MM.1S (cell line): Measurements from ENCODE around the gene GNG12.

Experiments used
- DNase-seq: peaks from one replicate; pipeline ENCODE4 v3.0.0-alpha.2; 2015
- H2AFZ ChIP-seq: fragments of 300-600 bp; sonication (generic); 2 replicates; pipeline ENCODE4 v1.6.0; 2016; ENCODE audit warnings: antibody characterized with exemption, low read length
- H3F3A ChIP-seq: fragments of 300-600 bp; sonication (generic); 2 replicates; pipeline ENCODE4 v1.6.1; 2016; ENCODE audit warnings: mild to moderate bottlenecking, antibody characterized with exemption, low read length, moderate library complexity, mixed read lengths; ENCODE audit not compliant: insufficient read depth
- H3K27ac ChIP-seq: fragments of 300-600 bp; sonication (generic); 2 replicates; pipeline ENCODE4 v1.5.1; 2016; ENCODE audit warnings: mild to moderate bottlenecking, low read length
- H3K27me3 ChIP-seq: fragments of 300-600 bp; sonication (generic); replicated peaks from 2 replicates; pipeline ENCODE4 v1.6.0; 2016; ENCODE audit warnings: low read length; ENCODE audit not compliant: insufficient read depth
- H3K36me3 ChIP-seq: fragments of 300-600 bp; sonication (generic); replicated peaks from 2 replicates; pipeline ENCODE4 v1.6.1; 2016; ENCODE audit warnings: mild to moderate bottlenecking, low read length, mixed read lengths; ENCODE audit not compliant: insufficient read depth
- H3K4me1 ChIP-seq: fragments of 300-600 bp; sonication (generic); 2 replicates; pipeline ENCODE4 v1.6.1; 2016; ENCODE audit warnings: low read length, mixed read lengths
- H3K4me2 ChIP-seq: fragments of 300-600 bp; sonication (generic); 2 replicates; pipeline ENCODE4 v1.6.0; 2016; ENCODE audit warnings: low read depth, low read length
- H3K4me3 ChIP-seq: fragments of 300-600 bp; sonication (generic); 2 replicates; pipeline ENCODE4 v1.5.1; 2016; ENCODE audit warnings: low read length, mixed read lengths
- H3K79me2 ChIP-seq: fragments of 300-600 bp; sonication (generic); 2 replicates; pipeline ENCODE4 v1.6.1; 2016; ENCODE audit warnings: mixed run types, low read length, mixed read lengths
- H3K9ac ChIP-seq: fragments of 300-600 bp; sonication (generic); 2 replicates; pipeline ENCODE4 v1.6.1; 2016; ENCODE audit warnings: low read length, mixed read lengths
- H3K9me2 ChIP-seq: fragments of 300-600 bp; sonication (generic); replicated peaks from 2 replicates; pipeline ENCODE4 v1.6.1; 2016; ENCODE audit warnings: mild to moderate bottlenecking, low read length, mixed read lengths; ENCODE audit not compliant: insufficient read depth
- H3K9me3 ChIP-seq: fragments of 300-600 bp; sonication (generic); replicated peaks from 2 replicates; pipeline ENCODE4 v1.6.1; 2016; ENCODE audit warnings: mild to moderate bottlenecking, low read length, mixed read lengths; ENCODE audit not compliant: insufficient read depth
- H4K20me1 ChIP-seq: fragments of 300-600 bp; sonication (generic); 2 replicates; pipeline ENCODE4 v1.6.1; 2016; ENCODE audit warnings: mild to moderate bottlenecking, low read length, moderate library complexity, mixed read lengths; ENCODE audit not compliant: insufficient read depth
- CTCF ChIP-seq: fragments of 300-600 bp; sonication (generic); IDR thresholded peaks from 2 replicates; pipeline ENCODE4 v1.5.1; 2016; ENCODE audit warnings: antibody characterized with exemption, low read length, mixed read lengths
- EZH2 ChIP-seq: fragments of 300-600 bp; sonication (generic); optimal IDR thresholded peaks from 2 replicates; pipeline ENCODE3; 2017; ENCODE audit warnings: low read depth, mild to moderate bottlenecking, antibody characterized with exemption, low read length, mixed read lengths
- EZH2phosphoT487 ChIP-seq: fragments of 300-600 bp; sonication (generic); IDR thresholded peaks from 2 replicates; pipeline ENCODE4 v1.6.1; 2018; ENCODE audit warnings: antibody characterized with exemption, low read length

GNG12 gene

GRCh38 chr1:67771152-67771551 lies 62.1 kb downstream of the GNG12 start:
- Histone ChIP-seq H3K27me3 (no peaks in the 10 kb centered on the region), H3K27ac (no peak overlapping the region)
- no peak for DNase-seq

DNA sequence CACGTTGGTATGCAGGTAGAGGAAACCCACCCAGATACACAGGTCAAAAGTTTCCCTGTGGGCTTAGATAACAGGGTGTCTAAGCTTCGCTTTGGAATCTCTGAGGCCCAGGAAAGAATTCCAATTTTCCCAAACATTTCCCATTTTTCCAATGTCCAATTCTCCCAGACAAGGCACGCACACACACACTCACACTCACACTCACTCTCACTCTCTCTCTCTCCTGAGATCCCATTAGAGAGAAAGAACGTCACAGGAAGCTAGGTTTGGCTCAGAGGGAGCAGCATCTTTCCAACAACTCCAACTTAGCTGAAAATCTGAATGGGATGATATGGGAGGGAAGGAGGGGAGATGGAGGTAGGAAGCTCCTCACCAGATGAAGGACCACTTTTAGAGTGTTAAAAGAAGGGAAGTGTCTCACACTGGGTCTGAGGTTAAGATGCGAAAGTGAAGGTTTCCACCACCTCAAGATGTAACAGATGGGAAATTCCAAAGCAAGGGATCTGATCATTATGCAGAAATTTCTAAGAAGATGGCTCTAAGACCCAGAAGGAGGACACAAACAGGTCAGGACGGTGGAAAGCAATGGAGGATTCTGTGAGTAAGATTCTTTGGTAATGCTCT lies 63.5 kb downstream of the GNG12 start:
- H3F3A ChIP-seq, result no peaks in the 10 kb centered on the region
- H3K27me3 ChIP-seq, result no peaks in the 10 kb centered on the region
- H3K9me2 ChIP-seq, result no peaks in the 10 kb centered on the region
- DNase-seq, result no peak
- H3K4me1 ChIP-seq, result peaks cover 5% of the 10 kb centered on the region
- no peak overlapping the region for H3K9ac ChIP-seq
- H2AFZ ChIP-seq, result no peak overlapping the region
- no peak overlapping the region for H3K27ac ChIP-seq
- H3K4me2 ChIP-seq, result no peak overlapping the region
- no peaks in the 10 kb centered on the region for H3K9me3 ChIP-seq
- no peak overlapping the region for H3K4me3 ChIP-seq
- H4K20me1 ChIP-seq, result no peaks in the 10 kb centered on the region
- TF ChIP-seq CTCF (no peak), EZH2 (no peak), EZH2phosphoT487 (no peak)
- no peaks in the 10 kb centered on the region for H3K36me3 ChIP-seq
- H3K79me2 ChIP-seq, result no peaks in the 10 kb centered on the region

More at GRCh38 chr1:67771152-67771551, 62.1 kb downstream of the GNG12 start:
- Histone ChIP-seq H3K4me3 (no peak overlapping the region), H3K9me3 (no peaks in the 10 kb centered on the region), H3K4me1 (peaks cover 5% of the 10 kb centered on the region), H4K20me1 (no peaks in the 10 kb centered on the region), H2AFZ (no peak overlapping the region), H3K4me2 (no peak overlapping the region), H3K79me2 (no peaks in the 10 kb centered on the region), H3F3A (no peaks in the 10 kb centered on the region), H3K36me3 (no peaks in the 10 kb centered on the region), H3K9me2 (no peaks in the 10 kb centered on the region), H3K9ac (no peak overlapping the region)
- TF ChIP-seq EZH2, result no peak
- TF ChIP-seq CTCF, result no peak
- TF ChIP-seq EZH2phosphoT487, result no peak

GRCh38 chr1:67768480-67768879 lies 64.8 kb downstream of the GNG12 start:
- no peaks in the 10 kb centered on the region for H3K9me2 ChIP-seq
- H3K4me3 ChIP-seq, result no peak overlapping the region
- no peaks in the 10 kb centered on the region for H3F3A ChIP-seq
- no peak overlapping the region for H2AFZ ChIP-seq
- H3K4me2 ChIP-seq, result no peak overlapping the region
- H3K4me1 ChIP-seq, result peaks cover 5% of the 10 kb centered on the region
- no peak for DNase-seq
- no peaks in the 10 kb centered on the region for H4K20me1 ChIP-seq
- H3K79me2 ChIP-seq, result no peaks in the 10 kb centered on the region
- no peaks in the 10 kb centered on the region for H3K36me3 ChIP-seq
- H3K9ac ChIP-seq, result no peak overlapping the region
- H3K9me3 ChIP-seq, result no peaks in the 10 kb centered on the region
- no peaks in the 10 kb centered on the region for H3K27me3 ChIP-seq
- no peak overlapping the region for H3K27ac ChIP-seq
- no peak for TF ChIP-seq EZH2phosphoT487
- no peak for TF ChIP-seq CTCF
- TF ChIP-seq EZH2, result no peak
